ENCODE results near the gene ZEB2. TPM values are rescaled to one million over a fixed set of nuclear protein-coding genes. Genes with fewer than 3 reads are reported as not detected.

The ZEB2 gene
- total RNA-seq, 4 donors from 2014 or later = 12.4 to 149 (median 29.9) TPM

GRCh38 chr2:144404586-144405314 lies 115.2 kb downstream of the ZEB2 start:
- no peak for TF ChIP-seq POLR2A (IDR thresholded peaks at IDR 0.05)
- TF ChIP-seq, protein P1, sequence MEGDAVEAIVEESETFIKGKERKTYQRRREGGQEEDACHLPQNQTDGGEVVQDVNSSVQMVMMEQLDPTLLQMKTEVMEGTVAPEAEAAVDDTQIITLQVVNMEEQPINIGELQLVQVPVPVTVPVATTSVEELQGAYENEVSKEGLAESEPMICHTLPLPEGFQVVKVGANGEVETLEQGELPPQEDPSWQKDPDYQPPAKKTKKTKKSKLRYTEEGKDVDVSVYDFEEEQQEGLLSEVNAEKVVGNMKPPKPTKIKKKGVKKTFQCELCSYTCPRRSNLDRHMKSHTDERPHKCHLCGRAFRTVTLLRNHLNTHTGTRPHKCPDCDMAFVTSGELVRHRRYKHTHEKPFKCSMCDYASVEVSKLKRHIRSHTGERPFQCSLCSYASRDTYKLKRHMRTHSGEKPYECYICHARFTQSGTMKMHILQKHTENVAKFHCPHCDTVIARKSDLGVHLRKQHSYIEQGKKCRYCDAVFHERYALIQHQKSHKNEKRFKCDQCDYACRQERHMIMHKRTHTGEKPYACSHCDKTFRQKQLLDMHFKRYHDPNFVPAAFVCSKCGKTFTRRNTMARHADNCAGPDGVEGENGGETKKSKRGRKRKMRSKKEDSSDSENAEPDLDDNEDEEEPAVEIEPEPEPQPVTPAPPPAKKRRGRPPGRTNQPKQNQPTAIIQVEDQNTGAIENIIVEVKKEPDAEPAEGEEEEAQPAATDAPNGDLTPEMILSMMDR (IDR thresholded peaks at IDR 0.05) = no peak
- no peak for DNase-seq
- Histone ChIP-seq H3K9me3 (no peaks in the 10 kb centered on the region), H3K36me3 (no peaks in the 10 kb centered on the region), H3K27me3 (no peaks in the 10 kb centered on the region), H3K4me3 (no peak overlapping the region), H3K4me1 (no peaks in the 10 kb centered on the region), H3K27ac (peak overlapping the region in 2 of 4 donors; percentile 13 to 17)

GRCh38 chr2:144403933-144404332 lies 116.0 kb downstream of the ZEB2 start:
- peaks cover 0 to 4% (median 0%) of the 10 kb centered on the region in 3 donors for H3K36me3 ChIP-seq
- H3K9me3 ChIP-seq = no peaks in the 10 kb centered on the region
- no peak for DNase-seq
- H3K27ac ChIP-seq = peak overlapping the region in 3 of 4 donors; percentile 4 to 56 (median 17)
- no peaks in the 10 kb centered on the region for H3K27me3 ChIP-seq
- no peak overlapping the region for H3K4me3 ChIP-seq
- TF ChIP-seq, protein P1 (IDR thresholded peaks at IDR 0.05) = no peak
- H3K4me1 ChIP-seq = no peaks in the 10 kb centered on the region

GRCh38 chr2:144402251-144402650 lies 117.7 kb downstream of the ZEB2 start:
- Histone ChIP-seq H3K9me3 (no peaks in the 10 kb centered on the region), H3K4me1 (no peaks in the 10 kb centered on the region), H3K27me3 (no peaks in the 10 kb centered on the region), H3K4me3 (no peak overlapping the region), H3K36me3 (peaks cover 0 to 12% (median 0%) of the 10 kb centered on the region in 3 donors), H3K27ac (peak overlapping the region in 2 of 4 donors; percentile 1 to 3)
- TF ChIP-seq, protein P1 (IDR thresholded peaks at IDR 0.05) = no peak
- TF ChIP-seq POLR2A (IDR thresholded peaks at IDR 0.05) = no peak
- no peak for DNase-seq

DNA sequence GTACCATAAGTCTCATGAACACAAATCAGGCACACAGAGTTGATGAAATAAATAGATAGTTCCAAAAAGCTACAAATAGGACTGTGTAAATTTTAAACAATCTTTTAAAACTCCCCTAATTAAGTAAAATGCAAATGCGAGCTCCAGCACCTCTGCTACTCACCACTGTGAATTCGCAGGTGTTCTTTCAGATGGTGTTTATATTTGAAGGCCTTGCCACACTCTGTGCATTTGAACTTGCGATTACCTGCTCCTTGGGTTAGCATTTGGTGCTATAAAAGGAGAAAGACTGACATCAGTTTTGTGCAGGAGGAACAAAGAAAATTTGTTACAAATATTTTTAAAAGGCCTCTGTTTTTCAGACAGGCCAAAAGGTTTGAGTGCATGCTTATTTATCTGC lies 118.9 kb downstream of the ZEB2 start:
- DNase-seq = no peak
- Histone ChIP-seq H3K4me1 (no peaks in the 10 kb centered on the region), H3K36me3 (peaks cover 0 to 12% (median 0%) of the 10 kb centered on the region in 3 donors), H3K27ac (no peak overlapping the region), H3K27me3 (no peaks in the 10 kb centered on the region), H3K4me3 (no peak overlapping the region), H3K9me3 (no peaks in the 10 kb centered on the region)
- TF ChIP-seq, protein P1 (IDR thresholded peaks at IDR 0.05) = no peak
- TF ChIP-seq POLR2A (IDR thresholded peaks at IDR 0.05) = no peak

- no peak for DNase-seq
- H3K27me3 ChIP-seq = no peaks in the 10 kb centered on the region
- no peak overlapping the region for H3K4me3 ChIP-seq
- no peak for TF ChIP-seq POLR2A (IDR thresholded peaks at IDR 0.05)
- TF ChIP-seq, protein P1 (IDR thresholded peaks at IDR 0.05) = no peak
- no peak overlapping the region for H3K27ac ChIP-seq
- no peaks in the 10 kb centered on the region for H3K4me1 ChIP-seq
- no peaks in the 10 kb centered on the region for H3K9me3 ChIP-seq
- H3K36me3 ChIP-seq = peaks cover 0 to 17% (median 0%) of the 10 kb centered on the region in 3 donors
Observed at GRCh38 chr2:144396318-144396717, 123.6 kb downstream of the ZEB2 start.
